ENCODE data around the gene CACHD1.
"Not testable (repeated sequence)": the region's sequence is repeated elsewhere in the genome, so short reads cannot be mapped to it uniquely, and the experiment has no call there.

CACHD1 gene

DNA sequence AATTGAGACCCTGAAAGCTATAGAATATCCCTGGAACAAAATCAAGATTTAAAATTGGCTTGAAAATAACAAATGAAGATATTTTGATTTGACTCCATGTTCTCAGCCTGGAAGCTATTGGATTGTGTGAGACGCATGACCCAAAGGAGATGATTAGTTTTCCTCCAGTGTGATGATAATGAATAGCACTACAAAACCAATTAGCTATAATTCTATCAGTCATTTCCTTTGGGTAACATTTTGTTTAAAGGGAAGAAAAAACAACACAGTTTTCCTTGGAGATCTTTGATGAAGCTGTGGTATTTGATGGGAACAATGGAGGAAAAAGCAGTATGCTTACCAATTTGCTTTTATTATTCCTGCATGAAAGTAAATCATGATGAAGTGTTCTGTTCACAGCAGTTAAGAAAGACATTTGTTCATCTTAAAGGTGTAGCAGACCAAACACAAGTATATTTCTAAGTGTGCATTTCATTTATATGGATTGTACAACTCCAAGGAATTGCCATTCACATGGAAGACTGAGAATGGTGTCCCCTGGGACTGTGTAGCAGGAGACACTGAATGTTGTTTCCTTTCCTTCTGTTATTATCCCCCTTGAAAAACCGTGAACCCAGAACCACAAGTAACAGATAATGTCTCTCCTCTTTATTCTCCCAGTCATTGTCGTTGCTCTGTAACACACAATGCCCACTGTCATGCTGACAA is 111.4 kb downstream of the CACHD1 start:
- in situ Hi-C loops (cut with MboI; ENCODE audit: low sequenced_read_pairs): no loop called here

DNA sequence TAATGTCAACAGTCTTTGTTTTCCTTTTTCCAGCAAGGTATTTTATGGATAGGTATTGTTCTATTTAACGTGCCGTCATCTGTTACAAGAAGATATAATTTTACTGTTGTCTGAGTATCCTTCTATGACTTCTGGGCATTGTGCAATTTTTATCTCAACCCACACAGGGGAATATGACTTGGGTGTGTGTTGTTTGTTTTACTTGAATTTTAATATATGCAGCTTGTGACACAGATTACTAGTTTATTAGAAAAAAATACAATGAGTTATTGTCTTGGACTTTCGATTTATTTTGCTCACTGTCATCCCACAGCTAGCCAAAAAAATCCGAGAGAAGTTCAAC is 111.9 kb downstream of the CACHD1 start:
- in situ Hi-C loops (cut with MboI; ENCODE audit: low sequenced_read_pairs): no loop called here

DNA sequence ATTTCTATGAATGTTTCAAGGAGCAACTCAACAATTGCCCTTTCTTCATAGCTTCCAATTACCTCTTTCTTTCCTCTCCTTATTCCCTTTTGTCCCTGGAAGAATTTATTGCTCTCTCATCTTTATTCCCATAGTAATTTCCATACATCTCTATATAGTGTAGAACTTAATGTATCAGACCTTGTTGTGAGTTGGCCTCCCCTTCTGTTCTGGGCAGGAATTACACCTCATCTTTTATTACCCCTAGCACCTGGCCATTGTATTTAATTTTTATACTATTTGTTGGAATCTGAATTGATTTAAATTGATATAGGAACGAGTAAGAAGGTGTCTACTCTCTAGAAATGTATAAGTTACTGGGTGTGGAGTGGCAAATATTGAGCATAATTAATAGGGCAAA is 114.5 kb downstream of the CACHD1 start:
- in situ Hi-C loops (cut with MboI; ENCODE audit: low sequenced_read_pairs): no loop called here

GRCh38 chr1:64588876-64589275 is 118.9 kb downstream of the CACHD1 start:
- in situ Hi-C loops (cut with MboI; ENCODE audit: low sequenced_read_pairs): no loop called here

GRCh38 chr1:64590316-64590715 is 120.4 kb downstream of the CACHD1 start:
- in situ Hi-C loops (cut with MboI; ENCODE audit: low sequenced_read_pairs): no loop called here

DNA sequence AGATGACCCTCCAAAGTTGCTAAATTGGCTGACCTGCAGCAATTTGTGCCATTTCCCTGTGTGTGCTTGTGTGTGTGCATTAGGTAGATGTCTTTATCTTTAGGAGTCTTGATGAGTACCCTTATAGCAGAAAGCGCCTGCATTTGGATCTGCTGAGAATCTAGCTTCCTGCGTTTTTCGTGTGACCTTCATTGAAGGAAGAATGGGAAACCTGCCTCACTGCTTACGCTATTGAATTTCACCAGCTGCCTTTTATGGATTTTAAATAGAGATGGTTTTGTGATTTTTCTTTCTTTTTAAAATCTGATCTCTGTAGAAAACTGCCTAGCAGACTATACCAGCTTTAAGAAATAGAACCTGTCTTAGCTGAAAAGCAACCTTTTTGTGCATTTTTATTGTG is 124.5 kb downstream of the CACHD1 start:
- in situ Hi-C loops (cut with MboI; ENCODE audit: low sequenced_read_pairs): no loop called here

GRCh38 chr1:64595871-64596515 is 126.1 kb downstream of the CACHD1 start:
- in situ Hi-C loops (cut with MboI; ENCODE audit: low sequenced_read_pairs): no loop called here

DNA sequence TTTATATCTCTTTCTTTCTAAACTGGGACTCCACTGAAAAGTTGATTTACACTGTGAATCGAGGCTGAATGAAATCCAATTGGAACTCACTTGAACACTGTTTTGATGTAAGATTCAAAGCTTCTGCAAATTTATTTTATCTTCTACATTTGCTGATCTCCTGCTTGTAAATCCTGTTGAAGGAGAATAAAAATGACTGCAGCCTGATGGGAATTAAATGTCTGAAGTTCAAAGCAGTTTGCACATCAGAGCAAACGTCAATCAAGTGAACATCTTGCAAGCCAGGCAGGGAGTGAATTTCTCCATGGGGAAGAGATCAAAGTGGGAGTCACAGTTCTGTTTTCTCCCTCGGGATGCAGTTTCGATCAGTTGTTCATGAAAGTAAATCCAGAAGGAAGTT is 127.2 kb downstream of the CACHD1 start:
- in situ Hi-C loops (cut with MboI; ENCODE audit: low sequenced_read_pairs): no loop called here

DNA sequence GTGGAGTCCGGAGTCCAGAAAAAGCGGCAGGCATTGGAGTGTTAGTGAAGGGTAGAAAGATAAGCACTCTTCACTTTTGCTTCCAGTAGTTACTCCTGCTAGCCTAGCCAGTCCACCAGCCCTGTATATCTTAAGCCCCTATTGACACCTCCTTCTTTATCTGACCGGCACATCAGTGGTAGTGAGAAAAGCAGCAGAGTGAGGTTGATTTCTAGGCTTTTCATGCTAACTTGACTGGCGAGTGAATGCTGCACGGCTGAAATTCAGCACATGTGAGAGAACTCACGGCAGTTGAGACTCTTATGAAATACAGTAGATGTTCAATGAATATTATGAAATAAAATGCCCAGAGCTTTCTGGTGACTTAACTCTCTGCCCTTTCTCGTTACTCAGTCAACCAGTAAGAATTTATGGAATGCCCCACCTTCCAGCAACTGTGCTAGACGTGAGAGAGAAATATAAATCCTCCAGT is 128.2 kb downstream of the CACHD1 start:
- in situ Hi-C loops (cut with MboI; ENCODE audit: low sequenced_read_pairs): no loop called here

- in situ Hi-C loops (cut with MboI; ENCODE audit: low sequenced_read_pairs): no loop called here
Observed at GRCh38 chr1:64599242-64599641, 129.3 kb downstream of the CACHD1 start.

GRCh38 chr1:64601207-64601606 is 131.3 kb downstream of the CACHD1 start:
- in situ Hi-C loops (cut with MboI; ENCODE audit: low sequenced_read_pairs): no loop called here

- in situ Hi-C loops (cut with MboI; ENCODE audit: low sequenced_read_pairs): no loop called here
Observed at GRCh38 chr1:64608005-64608650, 138.2 kb downstream of the CACHD1 start.

DNA sequence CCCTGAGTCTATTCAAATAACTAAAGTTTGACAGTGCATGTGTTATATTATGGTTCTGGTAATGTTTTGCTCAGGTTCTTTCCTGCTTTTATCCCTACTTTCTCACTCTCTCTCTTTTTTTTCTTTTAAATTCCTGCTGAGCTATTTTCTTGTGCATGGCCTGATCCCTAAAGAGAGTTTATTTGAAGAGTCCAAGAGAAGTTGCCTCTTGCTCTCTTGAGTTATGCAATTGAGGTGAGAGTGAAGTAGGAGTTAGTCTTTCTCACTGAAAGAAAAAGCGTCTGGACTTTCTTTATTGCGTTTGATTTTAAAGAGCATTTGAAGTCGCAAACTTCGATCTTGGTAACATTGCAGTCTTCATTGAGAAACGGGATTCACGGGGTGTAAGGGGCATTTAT is 138.7 kb downstream of the CACHD1 start:
- in situ Hi-C loops (cut with MboI; ENCODE audit: low sequenced_read_pairs): no loop called here

- in situ Hi-C loops (cut with MboI; ENCODE audit: low sequenced_read_pairs): not testable (repeated sequence)
Observed at GRCh38 chr1:64610950-64611349, 141.0 kb downstream of the CACHD1 start.

GRCh38 chr1:64616039-64616438 is 146.1 kb downstream of the CACHD1 start:
- in situ Hi-C loops (cut with MboI; ENCODE audit: low sequenced_read_pairs): no loop called here

GRCh38 chr1:64623750-64624191 is 153.8 kb downstream of the CACHD1 start:
- in situ Hi-C loops (cut with MboI; ENCODE audit: low sequenced_read_pairs): no loop called here

DNA sequence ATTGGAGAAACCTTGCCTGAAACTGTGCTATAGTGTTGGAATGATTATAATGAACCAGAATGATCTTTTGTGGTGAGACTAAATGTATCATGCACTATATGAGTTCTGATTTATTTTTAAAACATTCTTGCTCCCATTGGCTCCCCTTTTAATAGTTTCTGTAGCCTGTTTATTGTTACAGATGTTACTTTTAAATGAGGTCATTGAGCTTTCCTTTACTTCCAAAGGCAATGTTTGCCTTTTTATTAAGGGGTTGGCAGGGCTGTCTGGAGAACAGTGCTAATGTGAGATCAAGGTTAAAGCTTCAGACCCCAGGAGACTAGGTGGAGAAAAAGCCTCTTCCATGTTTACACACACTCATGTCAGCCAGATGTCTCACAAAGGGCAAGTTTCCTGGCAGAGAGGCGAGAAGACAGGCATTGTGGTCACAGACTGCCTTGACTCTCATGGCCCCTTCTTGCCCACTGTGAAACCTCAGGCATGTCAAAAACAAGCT is 154.3 kb downstream of the CACHD1 start:
- in situ Hi-C loops (cut with MboI; ENCODE audit: low sequenced_read_pairs): no loop called here

GRCh38 chr1:64624808-64625207 is 154.9 kb downstream of the CACHD1 start:
- in situ Hi-C loops (cut with MboI; ENCODE audit: low sequenced_read_pairs): no loop called here

- in situ Hi-C loops (cut with MboI; ENCODE audit: low sequenced_read_pairs): no loop called here
Observed at GRCh38 chr1:64630611-64631010, 160.7 kb downstream of the CACHD1 start.

DNA sequence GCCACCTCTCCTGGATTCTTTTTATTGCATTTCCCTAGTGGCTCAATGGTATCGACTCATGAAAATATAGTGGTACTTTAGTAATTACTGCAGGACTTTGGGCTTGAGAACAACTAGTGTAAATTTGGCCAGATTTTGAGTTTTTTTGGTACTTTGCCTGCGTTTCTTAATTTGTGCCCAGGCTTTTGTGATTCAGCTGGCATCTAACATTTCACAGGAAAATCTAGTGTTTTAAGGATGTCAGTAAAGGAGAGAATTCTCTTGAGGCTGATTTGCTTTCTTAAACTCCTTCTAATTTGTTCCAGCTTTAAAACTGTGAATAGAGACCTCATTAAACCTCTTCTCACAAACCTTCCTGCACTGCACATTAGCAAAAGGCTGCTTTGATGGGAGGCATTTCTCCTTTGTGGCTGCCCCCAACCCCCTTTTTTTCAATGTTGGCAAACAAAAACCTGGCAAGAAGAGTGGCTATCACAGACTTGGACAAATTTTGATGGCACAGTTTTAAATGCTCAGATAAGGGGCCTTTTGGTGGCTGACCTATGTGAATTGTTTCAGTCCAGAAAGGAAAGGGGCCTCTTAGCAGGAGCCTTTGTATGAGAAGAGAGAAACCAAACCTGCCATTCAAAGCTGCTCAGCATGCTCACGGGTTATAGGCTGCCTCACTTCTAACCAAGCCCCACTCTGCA is 161.6 kb downstream of the CACHD1 start:
- in situ Hi-C loops (cut with MboI; ENCODE audit: low sequenced_read_pairs): no loop called here

DNA sequence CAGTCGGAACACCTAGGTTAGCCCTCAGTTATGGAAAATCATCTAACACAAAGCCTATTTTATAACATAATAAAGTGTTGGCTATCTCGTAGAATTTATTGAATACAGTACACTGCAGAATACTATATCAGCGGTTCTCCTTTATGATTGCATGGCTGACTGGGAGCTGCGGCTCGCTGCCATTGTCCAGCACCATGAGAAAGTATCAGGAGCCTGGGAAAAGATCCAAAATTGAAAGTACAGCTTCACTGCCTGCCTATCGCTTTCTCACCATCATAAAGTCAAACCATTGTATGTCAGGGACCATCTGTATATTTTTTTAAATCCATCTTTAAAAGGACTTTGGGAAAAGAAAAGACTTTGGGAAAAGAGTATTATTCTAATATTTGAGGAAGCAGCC is 163.0 kb downstream of the CACHD1 start:
- in situ Hi-C loops (cut with MboI; ENCODE audit: low sequenced_read_pairs): no loop called here
